ENCODE results near the gene CD8B2. TPM values are rescaled to one million over a fixed set of nuclear protein-coding genes. Genes with fewer than 3 reads are reported as not detected.
"Not testable (repeated sequence)": the region's sequence is repeated elsewhere in the genome, so short reads cannot be mapped to it uniquely, and the experiment has no call there.

Gene CD8B2
- total and polyA plus RNA-seq, 2 donors (not counting 1 experiment from before 2014, with no cell fraction given): not detected

DNA sequence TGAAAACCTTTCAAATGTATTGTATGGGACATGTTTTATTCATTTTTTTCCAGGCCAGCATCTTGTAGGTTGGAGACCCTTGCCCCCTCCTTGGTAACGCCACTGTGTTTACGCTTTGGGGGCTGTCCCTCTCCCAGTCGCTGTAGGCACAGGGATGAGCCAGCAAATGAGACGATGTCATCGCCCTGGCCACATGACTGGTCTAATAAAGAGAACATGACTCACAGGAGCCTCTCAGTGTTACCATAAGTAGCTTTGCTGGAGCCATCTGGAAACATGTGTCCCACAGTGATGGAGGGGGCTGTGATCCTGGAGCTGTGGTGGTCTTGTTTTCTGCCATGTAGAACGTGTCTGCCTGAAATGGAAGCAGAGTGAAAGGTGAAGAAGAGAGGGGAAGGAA, 78.9 kb downstream of the CD8B2 start:
- H3K79me2 ChIP-seq (ENCODE audit: control insufficient read depth, insufficient read depth, low read length): no peaks in the 10 kb centered on the region
- H3K4me3 Mint-ChIP-seq: no peak overlapping the region
- H3K4me1 ChIP-seq (ENCODE audit: control insufficient read depth in 2 of 2, insufficient read depth in 2 of 2, low read length in 2 of 2): no peaks in the 10 kb centered on the region
- no peak overlapping the region for H3K4me3 ChIP-seq (ENCODE audit: control extremely low read depth in 1 of 5, extremely low read depth in 1 of 5, insufficient read depth in 1 of 5, low read depth in 2 of 5, low read length in 4 of 5)
- WGBS (ENCODE audit: insufficient coverage): 82% methylated on average over 6 of the region's 6 CpGs
- H2AFZ ChIP-seq (ENCODE audit: insufficient read depth, low read depth, low read length, poor library complexity, severe bottlenecking): no peak overlapping the region
- POLR2A ChIA-PET: no interaction called here
- no peak overlapping the region for H3K27ac Mint-ChIP-seq
- no peaks in the 10 kb centered on the region for H4K20me1 ChIP-seq (ENCODE audit: control insufficient read depth, insufficient read depth, low read length, poor library complexity, severe bottlenecking)
- DNase-seq (no peak), ATAC-seq (ENCODE audit: low read depth) (no peak)
- CTCF ChIA-PET: interaction anchor here (0.8 kb wide), 1 partner anchor 25 kb away, joined by 3 read pairs; no protein-coding TSS in a partner anchor
- H3K27me3 Mint-ChIP-seq: peaks cover 19% of the 10 kb centered on the region
- no peaks in the 10 kb centered on the region for H3K9me3 ChIP-seq (ENCODE audit: control extremely low read depth in 1 of 3, control insufficient read depth in 2 of 3, insufficient read depth in 1 of 3, low read length in 2 of 3)
- TF ChIP-seq, protein P1, sequence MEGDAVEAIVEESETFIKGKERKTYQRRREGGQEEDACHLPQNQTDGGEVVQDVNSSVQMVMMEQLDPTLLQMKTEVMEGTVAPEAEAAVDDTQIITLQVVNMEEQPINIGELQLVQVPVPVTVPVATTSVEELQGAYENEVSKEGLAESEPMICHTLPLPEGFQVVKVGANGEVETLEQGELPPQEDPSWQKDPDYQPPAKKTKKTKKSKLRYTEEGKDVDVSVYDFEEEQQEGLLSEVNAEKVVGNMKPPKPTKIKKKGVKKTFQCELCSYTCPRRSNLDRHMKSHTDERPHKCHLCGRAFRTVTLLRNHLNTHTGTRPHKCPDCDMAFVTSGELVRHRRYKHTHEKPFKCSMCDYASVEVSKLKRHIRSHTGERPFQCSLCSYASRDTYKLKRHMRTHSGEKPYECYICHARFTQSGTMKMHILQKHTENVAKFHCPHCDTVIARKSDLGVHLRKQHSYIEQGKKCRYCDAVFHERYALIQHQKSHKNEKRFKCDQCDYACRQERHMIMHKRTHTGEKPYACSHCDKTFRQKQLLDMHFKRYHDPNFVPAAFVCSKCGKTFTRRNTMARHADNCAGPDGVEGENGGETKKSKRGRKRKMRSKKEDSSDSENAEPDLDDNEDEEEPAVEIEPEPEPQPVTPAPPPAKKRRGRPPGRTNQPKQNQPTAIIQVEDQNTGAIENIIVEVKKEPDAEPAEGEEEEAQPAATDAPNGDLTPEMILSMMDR (IDR thresholded peaks at IDR 0.05): no peak
- no peak for TF ChIP-seq EZH2 (IDR thresholded peaks at IDR 0.05; ENCODE audit: borderline replicate concordance, insufficient read depth, low read depth, low read length, poor library complexity, severe bottlenecking)
- H3K36me3 ChIP-seq (replicated peaks in 1 of 2; ENCODE audit: control extremely low read depth in 1 of 2, control insufficient read depth in 1 of 2, extremely low read depth in 1 of 2, insufficient read depth in 2 of 2, low read length in 1 of 2): no peaks in the 10 kb centered on the region
- no peak overlapping the region for H3K4me2 ChIP-seq (replicated peaks; ENCODE audit: low read depth, low read length, poor library complexity, severe bottlenecking)
- no peaks in the 10 kb centered on the region for H3K9me3 Mint-ChIP-seq (ENCODE audit: insufficient read depth)
- no peaks in the 10 kb centered on the region for H3K4me1 Mint-ChIP-seq
- H3K27ac ChIP-seq (ENCODE audit: low read length in 2 of 2): no peak overlapping the region
- H3K9ac ChIP-seq (ENCODE audit: low read length): no peak overlapping the region
- intact Hi-C loops (cut with micrococcal nuclease): no loop called here
- no peaks in the 10 kb centered on the region for H3K27me3 ChIP-seq (replicated peaks in 1 of 4; ENCODE audit: control extremely low read depth in 1 of 4, control insufficient read depth in 3 of 4, insufficient read depth in 4 of 4, low read length in 3 of 4)

DNA sequence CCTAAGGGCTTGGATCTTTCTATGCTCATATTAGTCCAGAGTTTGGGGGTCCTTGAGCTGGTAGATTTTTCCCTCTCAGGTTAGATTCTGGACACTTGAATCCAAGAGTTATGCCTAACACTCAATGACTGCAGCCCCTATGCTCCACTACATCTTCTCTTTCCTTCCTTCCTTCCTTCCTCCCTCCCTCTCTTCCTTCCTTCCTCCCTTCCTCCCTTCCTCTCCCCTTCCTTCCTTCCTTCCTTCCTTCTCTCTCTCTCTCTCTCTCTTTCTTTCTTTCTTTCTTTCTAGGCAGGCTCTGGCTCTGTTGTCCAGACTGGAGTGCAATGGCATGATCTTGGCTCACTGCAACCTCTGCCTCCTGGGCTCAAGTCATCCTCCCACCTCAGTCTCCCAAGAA, 79.3 kb downstream of the CD8B2 start:
- H3K4me3 ChIP-seq (ENCODE audit: control extremely low read depth in 1 of 5, extremely low read depth in 1 of 5, insufficient read depth in 1 of 5, low read depth in 2 of 5, low read length in 4 of 5); H3K4me3 Mint-ChIP-seq; H3K27me3 ChIP-seq (replicated peaks in 1 of 4; ENCODE audit: control extremely low read depth in 1 of 4, control insufficient read depth in 3 of 4, insufficient read depth in 4 of 4, low read length in 3 of 4); H3K36me3 ChIP-seq (replicated peaks in 1 of 2; ENCODE audit: control extremely low read depth in 1 of 2, control insufficient read depth in 1 of 2, extremely low read depth in 1 of 2, insufficient read depth in 2 of 2, low read length in 1 of 2); H4K20me1 ChIP-seq (ENCODE audit: control insufficient read depth, insufficient read depth, low read length, poor library complexity, severe bottlenecking); H3K4me1 ChIP-seq (ENCODE audit: control insufficient read depth in 2 of 2, insufficient read depth in 2 of 2, low read length in 2 of 2); H3K27ac ChIP-seq (ENCODE audit: low read length in 2 of 2); intact Hi-C loops (cut with micrococcal nuclease); CTCF ChIA-PET; H3K9me3 Mint-ChIP-seq (ENCODE audit: insufficient read depth); H3K4me1 Mint-ChIP-seq; H3K9me3 ChIP-seq (ENCODE audit: control extremely low read depth in 1 of 3, control insufficient read depth in 2 of 3, insufficient read depth in 1 of 3, low read length in 2 of 3); POLR2A ChIA-PET; ATAC-seq (ENCODE audit: low read depth); H3K9ac ChIP-seq (ENCODE audit: low read length); DNase-seq; H3K4me2 ChIP-seq (replicated peaks; ENCODE audit: low read depth, low read length, poor library complexity, severe bottlenecking); H2AFZ ChIP-seq (ENCODE audit: insufficient read depth, low read depth, low read length, poor library complexity, severe bottlenecking); H3K79me2 ChIP-seq (ENCODE audit: control insufficient read depth, insufficient read depth, low read length); H3K27ac Mint-ChIP-seq: not testable (repeated sequence)
- H3K27me3 Mint-ChIP-seq: peaks cover 19% of the 10 kb centered on the region
